Suppressor macrophage (primary cell): ENCODE results near the gene DRD2.
A peak's percentile ranks its signal among the peaks of the same experiment; 100 is the strongest.

ENCODE experiments used
- DNase-seq, 4 experiments: peaks; one replicate each; pipeline ENCODE4 v3.0.0-alpha.2; 2020 to 2022

Gene DRD2

DNA sequence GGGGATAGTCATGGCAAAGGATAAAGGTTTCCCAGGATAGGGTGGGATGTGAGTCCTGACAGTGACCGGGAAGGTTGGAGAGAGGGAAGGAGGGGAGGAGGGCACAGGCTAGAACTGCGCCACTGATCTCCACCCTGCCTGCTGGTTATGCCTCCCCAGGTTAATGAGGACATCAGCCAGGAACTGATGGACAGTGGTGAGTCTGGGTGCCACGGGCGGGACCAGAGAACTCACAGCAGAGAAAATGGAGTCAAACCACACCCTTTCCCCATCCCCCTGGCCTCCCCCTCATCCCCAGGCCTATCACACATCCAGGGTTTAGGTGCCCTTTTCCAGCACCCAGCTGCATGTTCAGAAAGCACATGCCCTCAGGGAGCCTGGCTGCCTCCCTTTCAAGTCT is 77.4 kb downstream of the DRD2 start:
- DNase-seq = no peak

DNA sequence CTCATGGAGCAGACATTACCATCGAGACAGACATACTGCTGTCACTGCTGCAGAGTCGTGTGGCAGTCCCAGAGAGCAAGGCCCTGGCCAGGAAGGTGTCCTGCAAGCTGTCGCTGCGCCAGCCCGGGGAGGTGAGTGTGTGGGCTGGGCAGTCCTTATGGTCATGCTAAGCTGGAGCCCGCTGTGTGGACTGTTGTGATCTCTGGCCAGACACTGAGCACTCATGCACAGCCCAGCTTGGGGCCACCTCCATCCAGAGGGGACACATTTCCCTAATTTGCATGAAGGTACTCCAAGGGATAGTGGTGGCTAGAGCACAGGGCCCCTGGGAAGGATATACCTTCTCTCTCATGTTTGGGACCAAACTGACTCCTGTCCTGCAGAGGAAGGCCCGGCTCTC is 78.0 kb downstream of the DRD2 start:
- DNase-seq = no peak

DNA sequence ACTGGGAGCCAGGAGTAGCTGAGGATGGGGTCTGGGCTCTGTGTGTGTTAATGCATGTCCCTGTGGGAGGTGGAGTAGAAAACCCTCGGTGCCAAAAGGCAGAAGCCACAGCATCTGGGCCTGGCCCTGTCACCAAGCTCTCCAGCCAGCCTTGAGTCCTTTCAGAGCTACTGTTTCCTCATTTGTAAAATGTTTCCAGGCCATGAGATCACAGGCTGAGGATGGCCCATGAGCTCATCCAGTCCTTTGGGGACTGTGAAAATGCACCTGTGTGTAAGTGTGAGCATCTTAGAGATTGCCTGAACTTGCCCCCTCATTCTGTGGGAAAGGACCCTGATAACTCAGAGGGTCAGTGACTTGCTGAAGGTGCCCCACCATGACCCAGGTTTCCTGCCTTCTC is 78.5 kb downstream of the DRD2 start:
- no peak for DNase-seq

DNA sequence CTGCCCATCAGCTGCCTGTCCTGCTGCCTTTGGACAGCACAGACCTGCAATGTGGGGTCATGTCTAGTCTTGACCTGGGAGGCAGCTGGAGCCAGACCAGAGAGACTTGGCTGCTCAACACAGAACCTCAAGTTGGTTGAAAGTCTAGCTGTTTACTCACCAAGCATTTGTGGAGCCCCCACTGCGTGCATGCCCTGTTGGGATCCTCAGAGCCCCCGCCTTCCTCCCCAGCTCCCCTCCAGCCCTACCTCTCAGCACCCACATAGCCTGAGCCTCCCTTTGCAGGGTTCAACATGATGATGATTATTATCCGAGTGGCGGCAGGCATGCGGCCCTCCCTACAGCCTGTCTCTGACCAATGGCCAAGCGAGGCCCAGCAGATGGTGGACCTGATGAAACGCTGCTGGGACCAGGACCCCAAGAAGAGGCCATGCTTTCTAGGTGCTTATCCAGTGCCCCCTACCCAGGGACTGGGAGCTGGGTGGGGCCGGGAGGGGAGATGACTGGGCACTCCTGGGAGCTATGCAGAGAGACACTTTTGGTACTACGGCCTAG is 79.3 kb downstream of the DRD2 start:
- no peak for DNase-seq

DNA sequence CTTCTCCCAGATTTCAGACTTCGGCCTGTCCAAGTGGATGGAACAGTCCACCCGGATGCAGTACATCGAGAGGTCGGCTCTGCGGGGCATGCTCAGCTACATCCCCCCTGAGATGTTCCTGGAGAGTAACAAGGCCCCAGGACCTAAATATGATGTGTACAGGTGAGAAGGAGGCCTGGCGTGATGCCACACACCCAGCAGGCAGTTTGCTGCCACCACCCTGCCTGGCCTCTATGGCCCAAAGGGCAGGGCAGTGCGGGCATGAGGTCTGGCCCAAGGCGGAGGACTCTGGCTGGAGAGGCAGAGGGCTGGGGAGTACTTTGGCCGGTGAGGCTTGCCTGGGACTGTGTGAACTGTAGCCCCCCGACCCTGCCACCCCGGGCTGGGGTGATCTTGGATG is 80.3 kb downstream of the DRD2 start:
- DNase-seq = no peak

DNA sequence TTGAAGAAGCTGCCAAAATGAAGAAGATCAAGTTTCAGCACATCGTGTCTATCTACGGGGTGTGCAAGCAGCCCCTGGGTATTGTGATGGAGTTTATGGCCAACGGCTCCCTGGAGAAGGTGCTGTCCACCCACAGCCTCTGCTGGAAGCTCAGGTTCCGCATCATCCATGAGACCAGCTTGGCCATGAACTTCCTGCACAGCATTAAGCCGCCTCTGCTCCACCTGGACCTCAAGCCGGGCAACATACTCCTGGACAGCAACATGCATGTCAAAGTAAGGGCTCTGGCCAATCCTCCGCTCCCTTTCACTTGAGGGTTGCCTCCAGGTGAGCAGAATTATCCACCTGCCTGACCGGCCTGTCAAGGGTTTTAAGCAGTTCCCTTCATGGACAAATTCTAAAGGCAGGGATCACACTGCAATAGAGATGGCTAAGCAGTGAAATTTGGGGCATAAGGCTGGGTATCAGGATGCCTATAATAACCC is 81.7 kb downstream of the DRD2 start:
- no peak for DNase-seq

DNA sequence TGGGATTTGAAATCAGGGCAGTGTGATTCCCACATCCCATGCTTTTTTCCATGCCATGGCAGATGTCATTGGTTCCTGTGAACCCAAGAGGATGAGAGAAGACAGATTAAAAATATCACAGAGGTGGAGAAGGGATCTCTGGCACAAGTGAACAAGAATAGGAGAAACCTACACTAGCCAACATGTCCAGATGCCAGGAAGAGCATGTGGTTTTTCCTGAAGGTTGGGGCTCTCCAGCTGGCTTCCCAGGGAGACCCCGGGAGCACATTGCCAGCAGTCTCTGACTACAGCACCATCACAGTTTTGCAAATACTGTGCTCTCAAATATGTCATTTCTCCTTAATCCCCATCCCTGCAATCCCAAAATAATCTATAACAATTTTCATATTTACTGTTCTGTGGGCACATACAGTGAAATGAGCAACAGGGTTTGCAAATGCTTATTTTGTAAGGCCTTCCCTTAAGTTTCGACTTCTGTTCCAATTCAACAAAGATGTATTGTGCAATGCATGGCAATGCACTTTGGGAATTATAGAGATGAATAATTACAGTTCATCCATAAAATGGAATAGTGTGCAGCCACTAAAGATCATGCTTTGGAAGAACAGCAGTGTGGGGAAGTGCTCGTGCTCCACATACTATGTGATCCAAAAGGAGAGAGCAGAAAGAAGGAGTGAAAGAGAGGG is 82.8 kb downstream of the DRD2 start:
- DNase-seq = no peak

DNA sequence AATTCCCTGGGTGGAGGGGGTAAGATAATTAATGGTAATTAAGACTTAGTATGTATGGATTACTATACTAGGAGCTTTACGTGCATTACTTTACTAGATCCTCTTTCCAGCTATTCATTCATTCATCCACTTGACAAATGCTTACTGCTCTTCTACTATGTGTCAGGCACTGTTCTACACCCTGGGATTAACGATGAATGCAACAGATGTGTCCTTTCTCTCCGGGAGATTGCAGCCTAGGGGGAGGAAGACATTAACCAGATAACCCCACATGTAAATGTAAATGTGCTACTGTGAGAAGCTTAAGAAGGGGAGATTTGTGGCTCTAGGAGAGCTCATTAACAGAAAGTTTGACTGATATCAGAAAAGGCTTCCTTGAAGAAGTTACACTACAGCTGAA is 85.9 kb downstream of the DRD2 start:
- no peak for DNase-seq

DNA sequence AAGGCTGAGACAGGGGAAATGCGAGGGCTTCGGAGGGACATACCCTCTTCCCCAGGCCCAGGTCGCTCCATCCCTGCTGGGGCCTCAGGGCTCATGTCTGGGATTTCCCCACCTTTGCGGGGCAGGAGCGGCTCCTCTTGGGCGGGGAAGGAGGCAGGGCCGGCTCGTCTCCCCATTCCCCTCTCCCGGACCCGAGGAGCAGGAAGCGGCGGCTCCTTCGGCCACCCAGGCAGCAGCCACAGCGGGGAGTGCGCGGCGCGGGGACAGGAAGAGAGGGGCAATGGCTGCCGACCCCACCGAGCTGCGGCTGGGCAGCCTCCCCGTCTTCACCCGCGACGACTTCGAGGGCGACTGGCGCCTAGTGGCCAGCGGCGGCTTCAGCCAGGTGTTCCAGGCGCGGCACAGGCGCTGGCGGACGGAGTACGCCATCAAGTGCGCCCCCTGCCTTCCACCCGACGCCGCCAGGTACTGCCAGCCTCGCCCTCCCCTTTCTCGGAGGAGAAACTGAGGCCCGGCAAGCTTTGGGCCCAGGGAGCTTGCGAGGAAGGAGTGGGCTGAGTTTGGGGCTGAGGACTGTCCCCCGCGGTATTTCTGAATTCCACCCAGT is 87.5 kb downstream of the DRD2 start, which contains the start of gene ANKK1:
Gene ANKK1 (plus strand): TSS at position 175 of the 607 bp plus-strand sequence. CDS start 106 bp downstream, at position 281.
- DNase-seq = no peak

DNA sequence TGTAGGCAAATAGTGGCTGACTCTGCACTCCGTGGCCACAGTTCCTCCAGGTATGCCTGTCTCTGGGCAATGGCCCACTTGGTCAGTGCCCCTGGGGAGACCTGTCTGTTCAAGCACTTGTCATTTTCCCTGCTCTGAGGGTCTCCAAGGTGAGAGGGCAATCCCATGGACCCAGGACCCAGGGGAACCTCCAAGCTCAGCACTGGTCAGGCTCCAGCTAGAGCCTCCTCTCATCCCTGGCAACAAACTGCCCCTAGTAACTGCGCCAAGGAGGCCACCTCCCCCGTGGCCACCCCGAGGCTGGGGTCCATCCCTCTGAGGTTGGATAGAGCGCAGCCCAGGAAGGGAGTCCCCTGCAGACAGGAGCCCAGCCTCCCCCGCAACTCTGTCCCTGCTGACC is 88.3 kb downstream of the DRD2 start:
- no peak for DNase-seq

DNA sequence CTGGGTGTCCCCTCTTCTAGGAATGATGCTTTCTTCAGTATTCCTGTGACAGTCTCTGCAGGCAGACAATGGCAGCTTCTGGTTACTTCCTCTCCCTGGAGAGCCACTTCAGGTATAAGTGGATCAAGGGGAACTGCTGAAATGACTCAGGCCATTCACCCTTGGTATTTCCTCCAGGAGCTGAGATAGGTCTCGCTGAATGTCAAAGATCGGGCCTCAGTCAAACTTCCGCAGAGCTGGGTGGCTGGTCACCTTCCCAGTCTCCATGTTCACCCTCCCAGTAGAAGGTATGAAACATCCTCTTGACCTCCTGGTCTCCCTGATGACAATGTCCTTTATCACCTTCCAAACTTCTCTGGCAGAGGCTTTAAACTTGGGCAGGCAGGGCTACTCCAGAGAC is 89.4 kb downstream of the DRD2 start:
- DNase-seq = no peak

DNA sequence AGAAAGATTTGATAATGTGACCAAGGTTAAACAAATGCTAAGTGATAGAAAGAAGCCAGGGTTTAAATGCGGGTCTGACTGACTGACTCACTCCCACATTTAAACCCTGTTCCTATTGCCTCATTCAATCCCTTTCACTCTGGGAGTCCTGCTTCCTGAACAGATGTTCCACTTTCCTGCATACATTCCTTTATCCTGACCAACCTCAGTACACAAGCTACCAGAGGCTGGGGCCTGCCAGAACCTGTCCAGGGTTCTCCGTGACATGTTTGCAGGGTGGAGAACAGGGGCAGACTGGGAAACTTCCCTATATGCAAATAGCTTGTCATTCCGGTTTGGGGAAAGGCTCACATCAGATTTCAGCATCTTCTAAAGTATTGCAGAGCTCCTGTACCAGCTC is 90.6 kb downstream of the DRD2 start:
- no peak for DNase-seq

DNA sequence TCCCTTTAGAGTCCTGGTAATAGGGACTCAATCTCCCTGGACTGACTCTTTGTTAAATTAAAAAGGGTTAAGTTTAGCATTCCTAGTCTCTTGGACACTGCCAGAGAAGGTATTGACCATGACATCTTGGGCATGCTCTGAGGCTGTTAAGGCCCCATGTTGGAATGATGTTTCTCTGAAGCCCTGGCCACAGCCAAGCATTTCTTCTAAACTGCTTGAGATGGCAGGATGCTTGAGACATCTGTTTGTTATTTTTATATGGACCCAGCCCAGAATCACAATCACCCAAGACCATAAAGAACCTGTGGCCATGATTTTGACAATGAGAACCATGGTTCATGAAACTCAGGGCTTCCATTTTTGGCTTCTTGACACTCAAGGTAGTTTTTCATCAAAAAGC is 93.1 kb downstream of the DRD2 start:
- DNase-seq = no peak

DNA sequence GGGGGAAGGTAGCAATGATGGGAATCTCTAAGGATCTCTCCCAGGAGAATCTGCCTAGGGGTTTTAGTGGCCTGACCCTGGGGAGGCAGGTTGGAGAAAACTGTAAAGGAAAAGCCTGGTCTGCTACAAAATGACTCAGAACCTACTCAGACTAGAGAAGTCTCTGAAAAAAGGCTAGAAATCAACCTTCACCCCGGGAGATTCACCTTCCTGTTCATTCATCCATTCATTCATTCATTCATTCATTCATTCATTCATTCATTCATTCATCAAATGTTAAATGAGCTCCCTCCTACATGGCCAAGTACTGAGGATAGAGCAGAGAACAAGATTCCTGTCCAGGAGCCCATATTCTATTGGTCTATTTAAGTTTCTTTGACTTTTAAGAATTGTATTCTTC is 96.5 kb downstream of the DRD2 start:
- DNase-seq = no peak

DNA sequence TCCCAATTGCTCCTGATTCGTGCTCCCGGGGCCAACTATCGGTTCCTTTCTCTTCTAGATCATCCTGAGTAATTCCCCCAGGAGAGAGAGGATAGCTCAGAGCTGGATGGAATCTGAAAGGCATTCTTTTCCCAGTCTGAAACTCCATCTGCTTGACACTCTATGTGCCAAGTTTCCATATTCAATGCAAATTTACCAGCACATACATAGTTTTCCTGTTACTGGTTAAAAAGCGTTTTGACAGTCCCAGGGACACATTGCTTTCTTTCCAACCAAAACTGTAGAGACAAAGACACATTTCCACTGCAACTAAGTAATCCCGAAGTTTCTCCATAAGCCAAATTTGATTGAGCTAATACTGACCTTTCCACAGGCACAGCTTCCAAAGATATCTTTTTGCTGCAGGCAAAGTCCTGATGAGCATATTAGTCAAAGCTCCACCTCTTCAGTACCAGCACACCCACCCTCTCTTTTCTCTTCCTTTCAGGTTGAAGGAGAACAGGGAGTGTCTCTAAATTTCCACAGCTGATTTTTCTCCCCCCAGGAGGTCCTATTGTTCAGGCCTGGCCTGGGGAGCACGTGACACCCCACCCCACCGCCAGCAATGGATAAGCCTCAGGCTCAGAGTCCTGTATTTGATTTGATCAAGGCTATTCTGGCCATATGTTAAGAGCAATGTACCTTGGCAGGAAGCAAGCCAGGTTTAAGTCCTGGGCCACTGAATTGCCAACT is 97.4 kb downstream of the DRD2 start:
- no peak for DNase-seq

DNA sequence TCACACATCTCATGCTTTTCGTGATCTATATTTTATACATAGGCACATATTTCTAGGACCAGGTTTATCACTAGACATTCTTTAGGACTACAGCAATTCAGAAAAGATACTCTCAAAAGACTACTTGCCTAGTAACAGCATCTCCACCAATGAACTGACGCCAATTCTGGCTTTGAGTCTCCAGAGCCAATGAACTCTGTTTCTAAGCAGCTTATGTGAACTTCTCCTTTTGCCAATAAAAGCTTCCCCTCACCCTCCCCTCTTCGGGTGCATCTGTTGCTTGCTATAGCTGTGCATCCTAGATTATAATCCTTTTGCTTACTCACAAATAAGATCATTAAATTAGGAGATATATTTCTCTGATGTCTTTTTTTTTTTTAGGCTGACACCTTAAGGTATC is 99.0 kb downstream of the DRD2 start:
- DNase-seq = peak; percentile 24 to 49 (median 45)

DNA sequence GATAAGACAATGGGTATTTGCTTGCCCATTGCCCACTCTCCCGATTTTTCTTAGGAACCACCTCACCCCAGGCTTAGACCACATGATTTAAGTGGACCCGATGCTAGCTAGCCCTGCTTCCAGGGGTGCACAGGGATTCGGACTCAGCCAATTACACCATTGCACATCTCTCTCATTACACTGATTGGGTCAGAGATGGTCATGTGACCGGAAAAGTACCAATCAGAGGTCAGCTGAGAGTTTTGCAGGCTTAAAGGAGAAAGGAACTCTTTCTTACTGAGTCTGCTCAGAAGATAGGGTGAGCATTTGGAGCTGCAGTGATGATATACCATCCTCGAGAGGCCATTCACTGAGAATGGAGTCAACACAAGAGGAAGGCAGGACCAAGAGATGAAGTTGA is 99.8 kb downstream of the DRD2 start:
- no peak for DNase-seq

DNA sequence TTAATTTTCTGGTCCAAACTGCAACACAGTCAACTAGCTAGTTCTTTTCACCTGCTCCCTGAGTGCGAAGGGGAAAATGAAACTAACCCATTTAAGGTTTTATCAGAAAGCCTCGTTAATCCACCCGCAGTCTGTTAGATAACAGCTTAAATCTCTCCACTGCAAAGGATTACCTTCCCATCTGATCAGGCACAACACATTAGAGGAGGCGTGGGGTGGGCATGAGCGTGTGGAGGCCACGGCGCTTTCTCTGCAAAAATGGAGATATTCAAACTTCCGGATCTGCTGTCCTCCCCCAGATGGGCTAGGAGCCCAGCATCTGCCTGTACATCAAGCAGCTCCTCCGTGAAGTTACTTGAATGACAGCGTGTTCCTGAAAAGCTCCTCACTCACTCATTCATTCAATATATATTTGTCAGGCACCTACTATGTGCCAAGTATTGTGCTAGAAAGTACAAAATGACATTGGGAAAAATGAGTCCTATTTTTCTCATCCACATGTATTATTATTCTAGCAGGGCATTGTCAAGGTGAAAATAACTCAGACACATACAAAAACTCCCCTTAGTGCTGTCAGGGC is 101.1 kb downstream of the DRD2 start:
- DNase-seq = no peak

DNA sequence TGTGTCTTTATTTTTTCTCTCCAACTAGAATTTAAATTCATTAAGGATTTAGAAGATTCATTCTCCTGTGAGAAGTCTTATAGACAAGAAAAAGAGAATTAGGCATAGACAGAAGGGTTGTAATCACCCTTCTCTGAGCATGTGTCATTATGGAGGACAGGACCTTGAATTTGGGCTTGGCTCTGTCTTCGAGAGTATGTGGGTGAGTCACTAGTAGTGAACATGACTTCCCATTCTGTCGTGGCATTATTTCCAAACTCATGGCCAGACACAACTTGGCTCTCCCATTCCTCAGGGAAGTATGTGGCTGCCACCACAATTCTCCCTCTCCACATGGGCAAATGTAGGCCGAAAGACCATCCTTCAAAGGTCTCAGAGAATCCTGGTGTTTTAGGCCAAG is 101.9 kb downstream of the DRD2 start:
- DNase-seq = peak; percentile 33 to 54 (median 48)

DNA sequence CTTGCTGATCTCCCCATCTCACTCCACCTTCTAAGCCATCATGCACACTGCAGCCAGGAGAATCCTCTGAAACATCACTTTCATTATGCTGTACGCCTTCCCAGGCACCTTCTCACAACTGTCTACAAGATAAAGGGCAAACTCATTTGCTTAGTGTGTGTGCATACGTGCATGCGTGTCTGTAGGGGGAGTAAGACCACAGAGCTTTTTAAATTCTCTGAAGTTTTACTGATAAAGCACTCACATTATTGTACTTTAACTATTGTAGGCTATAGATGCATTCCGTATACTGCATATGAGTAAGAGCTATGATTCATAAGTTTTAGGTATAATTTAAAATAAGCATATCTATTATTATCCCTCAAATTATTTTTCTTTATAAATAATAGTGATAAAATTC is 102.9 kb downstream of the DRD2 start:
- DNase-seq = no peak

DNA sequence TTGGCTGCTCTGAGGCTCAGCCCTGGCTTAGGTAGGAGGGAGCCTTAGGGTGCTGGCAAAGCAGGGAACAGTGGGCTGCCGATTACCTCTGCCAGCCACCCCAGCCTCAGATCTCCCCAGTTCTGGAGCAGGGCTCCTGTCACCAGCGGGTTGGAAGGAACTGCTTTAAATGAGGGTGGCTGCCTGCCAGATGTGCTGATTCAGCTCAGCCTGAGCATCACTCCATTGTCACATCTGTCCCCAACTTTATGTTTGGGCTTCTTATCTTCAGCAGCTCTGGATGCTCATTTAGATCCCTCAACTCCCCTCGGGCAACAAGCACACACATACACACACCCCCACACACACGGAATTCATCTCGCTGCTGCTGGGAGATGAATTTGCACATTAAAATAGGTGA is 104.6 kb downstream of the DRD2 start:
- no peak for DNase-seq

DNA sequence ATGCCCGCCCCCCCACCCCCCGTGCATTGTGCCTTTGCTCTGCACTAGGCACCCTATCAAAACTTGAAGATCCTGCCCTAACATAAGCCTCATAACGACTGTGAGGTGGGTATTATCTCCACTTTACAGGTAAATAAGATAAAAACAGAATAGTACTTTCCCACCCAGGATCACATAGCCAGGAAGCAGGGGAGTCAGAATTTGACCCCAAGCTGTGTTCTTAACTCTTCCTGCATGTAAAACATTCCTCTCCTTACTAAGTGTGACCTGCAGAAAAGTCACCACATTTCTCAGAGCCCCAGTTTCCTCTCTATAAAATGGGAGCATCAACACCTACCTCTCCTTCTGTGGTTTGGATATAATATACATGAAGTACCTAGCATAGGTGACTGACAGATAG is 105.8 kb downstream of the DRD2 start:
- DNase-seq = no peak

DNA sequence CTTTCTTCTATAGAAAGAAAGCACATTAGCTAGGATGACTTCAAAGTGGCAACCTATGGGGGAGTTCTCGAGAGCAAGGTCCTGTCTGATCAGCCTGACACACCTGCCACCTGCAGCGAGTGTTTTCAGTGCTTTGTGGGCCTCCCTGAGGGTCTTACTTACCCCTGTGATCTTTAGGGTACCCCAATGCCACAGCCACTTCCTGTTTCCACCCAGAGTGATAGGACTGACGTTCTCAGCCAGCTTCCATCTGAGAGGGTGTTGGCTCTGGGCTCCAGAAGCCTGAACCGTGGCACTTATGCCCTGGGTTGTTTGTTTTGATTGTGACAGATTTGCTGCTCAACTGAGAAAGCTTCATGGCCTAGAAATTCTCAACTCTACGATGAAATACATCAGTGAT is 109.3 kb downstream of the DRD2 start:
- no peak for DNase-seq
